Osteoblast (primary cell): ENCODE results near the gene STAB1. TPM values are rescaled to one million over a fixed set of nuclear protein-coding genes. Genes with fewer than 3 reads are reported as not detected.

Source experiments
- DNase-seq: peaks from one replicate; pipeline ENCODE4 v3.0.0; 2011; ENCODE audit warnings: low spot score, mixed read lengths; ENCODE audit not compliant: insufficient read length; ENCODE audit errors: missing footprints
- H2AFZ ChIP-seq: 2 replicates; pipeline ENCODE4 v1.6.0; 2011; ENCODE audit warnings: mild to moderate bottlenecking, low read length
- H3K27ac ChIP-seq: 2 replicates; pipeline ENCODE4 v1.5.1; 2011; ENCODE audit warnings: mild to moderate bottlenecking, low read depth, low read length, moderate library complexity
- H3K27me3 ChIP-seq: 2 replicates; pipeline ENCODE4 v1.6.0; 2012; ENCODE audit warnings: mild to moderate bottlenecking, control low read depth, inconsistent platforms, low read length, moderate library complexity; ENCODE audit not compliant: insufficient read depth
- H3K36me3 ChIP-seq: 2 replicates; pipeline ENCODE4 v1.5.1; 2011; ENCODE audit warnings: mild to moderate bottlenecking, low read length, control low read depth, moderate library complexity; ENCODE audit not compliant: insufficient read depth
- H3K4me1 ChIP-seq: 2 replicates; pipeline ENCODE4 v1.5.1; 2011; ENCODE audit warnings: mild to moderate bottlenecking, low read length, control low read depth, moderate library complexity; ENCODE audit not compliant: insufficient read depth
- H3K4me2 ChIP-seq: 2 replicates; pipeline ENCODE4 v1.6.0; 2011; ENCODE audit warnings: mild to moderate bottlenecking, low read length; ENCODE audit not compliant: insufficient read depth
- H3K4me3 ChIP-seq: fragments of 200-600 bp; sonication (generic); 3 replicates; pipeline ENCODE4 v1.5.1; 2012; ENCODE audit warnings: mild to moderate bottlenecking, low read length, inconsistent platforms; ENCODE audit not compliant: insufficient read depth
- H3K79me2 ChIP-seq: 2 replicates; pipeline ENCODE4 v1.6.0; 2012; ENCODE audit warnings: mild to moderate bottlenecking, low read length, control low read depth, inconsistent platforms; ENCODE audit not compliant: insufficient read depth
- H3K9me3 ChIP-seq: 2 replicates; pipeline ENCODE4 v1.5.1; 2011; ENCODE audit warnings: low read depth, low read length, control low read depth
- H4K20me1 ChIP-seq: 2 replicates; pipeline ENCODE4 v1.6.0; 2012; ENCODE audit warnings: mild to moderate bottlenecking, low read length, control low read depth; ENCODE audit not compliant: insufficient read depth
- total RNA-seq: library from RNA; depleted of rRNA; stranded (reverse); fragments of >200 nt; gene quantifications from 2 replicates; pipeline ENCODE4 v1.2.3, GENCODE V29; 2012
- TF ChIP-seq, protein P1 (sequence below): IDR thresholded peaks from 2 replicates; pipeline ENCODE4 v1.5.1; 2011; ENCODE audit warnings: mild to moderate bottlenecking, low read depth, low read length, moderate library complexity; ENCODE audit errors: extremely low read depth

Gene STAB1
- total RNA-seq, 1 donor: 1.1 TPM

DNA sequence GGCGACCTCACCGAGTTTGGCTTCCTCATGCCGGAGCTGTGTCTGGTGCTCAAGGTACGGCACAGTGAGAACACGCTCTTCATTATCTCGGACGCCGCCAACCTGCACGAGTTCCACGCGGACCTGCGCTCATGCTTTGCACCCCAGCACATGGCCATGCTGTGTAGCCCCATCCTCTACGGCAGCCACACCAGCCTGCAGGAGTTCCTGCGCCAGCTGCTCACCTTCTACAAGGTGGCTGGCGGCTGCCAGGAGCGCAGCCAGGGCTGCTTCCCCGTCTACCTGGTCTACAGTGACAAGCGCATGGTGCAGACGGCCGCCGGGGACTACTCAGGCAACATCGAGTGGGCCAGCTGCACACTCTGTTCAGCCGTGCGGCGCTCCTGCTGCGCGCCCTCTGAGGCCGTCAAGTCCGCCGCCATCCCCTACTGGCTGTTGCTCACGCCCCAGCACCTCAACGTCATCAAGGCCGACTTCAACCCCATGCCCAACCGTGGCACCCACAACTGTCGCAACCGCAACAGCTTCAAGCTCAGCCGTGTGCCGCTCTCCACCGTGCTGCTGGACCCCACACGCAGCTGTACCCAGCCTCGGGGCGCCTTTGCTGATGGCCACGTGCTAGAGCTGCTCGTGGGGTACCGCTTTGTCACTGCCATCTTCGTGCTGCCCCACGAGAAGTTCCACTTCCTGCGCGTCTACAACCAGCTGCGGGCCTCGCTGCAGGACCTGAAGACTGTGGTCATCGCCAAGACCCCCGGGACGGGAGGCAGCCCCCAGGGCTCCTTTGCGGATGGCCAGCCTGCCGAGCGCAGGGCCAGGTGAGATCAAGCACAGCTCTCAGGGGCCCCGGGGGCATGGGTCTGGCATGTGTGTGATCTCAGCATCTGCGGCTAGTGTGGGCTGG lies 7.1 kb upstream of the STAB1 start:
- peak; percentile 58 for DNase-seq
- no peak overlapping the region for H2AFZ ChIP-seq
- peaks cover 18% of the 10 kb centered on the region for H4K20me1 ChIP-seq
- TF ChIP-seq, protein P1, sequence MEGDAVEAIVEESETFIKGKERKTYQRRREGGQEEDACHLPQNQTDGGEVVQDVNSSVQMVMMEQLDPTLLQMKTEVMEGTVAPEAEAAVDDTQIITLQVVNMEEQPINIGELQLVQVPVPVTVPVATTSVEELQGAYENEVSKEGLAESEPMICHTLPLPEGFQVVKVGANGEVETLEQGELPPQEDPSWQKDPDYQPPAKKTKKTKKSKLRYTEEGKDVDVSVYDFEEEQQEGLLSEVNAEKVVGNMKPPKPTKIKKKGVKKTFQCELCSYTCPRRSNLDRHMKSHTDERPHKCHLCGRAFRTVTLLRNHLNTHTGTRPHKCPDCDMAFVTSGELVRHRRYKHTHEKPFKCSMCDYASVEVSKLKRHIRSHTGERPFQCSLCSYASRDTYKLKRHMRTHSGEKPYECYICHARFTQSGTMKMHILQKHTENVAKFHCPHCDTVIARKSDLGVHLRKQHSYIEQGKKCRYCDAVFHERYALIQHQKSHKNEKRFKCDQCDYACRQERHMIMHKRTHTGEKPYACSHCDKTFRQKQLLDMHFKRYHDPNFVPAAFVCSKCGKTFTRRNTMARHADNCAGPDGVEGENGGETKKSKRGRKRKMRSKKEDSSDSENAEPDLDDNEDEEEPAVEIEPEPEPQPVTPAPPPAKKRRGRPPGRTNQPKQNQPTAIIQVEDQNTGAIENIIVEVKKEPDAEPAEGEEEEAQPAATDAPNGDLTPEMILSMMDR: no peak
- no peak overlapping the region for H3K4me3 ChIP-seq
- H3K4me1 ChIP-seq: no peaks in the 10 kb centered on the region
- no peaks in the 10 kb centered on the region for H3K9me3 ChIP-seq
- H3K27me3 ChIP-seq: no peaks in the 10 kb centered on the region
- H3K4me2 ChIP-seq: no peak overlapping the region
- H3K27ac ChIP-seq: no peak overlapping the region
- H3K79me2 ChIP-seq: no peaks in the 10 kb centered on the region
- H3K36me3 ChIP-seq: peaks cover 62% of the 10 kb centered on the region

- no peak overlapping the region for H3K4me3 ChIP-seq
- peaks cover 14% of the 10 kb centered on the region for H4K20me1 ChIP-seq
- no peaks in the 10 kb centered on the region for H3K9me3 ChIP-seq
- no peaks in the 10 kb centered on the region for H3K79me2 ChIP-seq
- no peak overlapping the region for H2AFZ ChIP-seq
- no peaks in the 10 kb centered on the region for H3K27me3 ChIP-seq
- no peak for DNase-seq
- TF ChIP-seq, protein P1: no peak
- no peak overlapping the region for H3K4me2 ChIP-seq
- peaks cover 62% of the 10 kb centered on the region for H3K36me3 ChIP-seq
- no peak overlapping the region for H3K27ac ChIP-seq
- no peaks in the 10 kb centered on the region for H3K4me1 ChIP-seq
Observed at GRCh38 chr3:52488746-52489145, 6.4 kb upstream of the STAB1 start.

DNA sequence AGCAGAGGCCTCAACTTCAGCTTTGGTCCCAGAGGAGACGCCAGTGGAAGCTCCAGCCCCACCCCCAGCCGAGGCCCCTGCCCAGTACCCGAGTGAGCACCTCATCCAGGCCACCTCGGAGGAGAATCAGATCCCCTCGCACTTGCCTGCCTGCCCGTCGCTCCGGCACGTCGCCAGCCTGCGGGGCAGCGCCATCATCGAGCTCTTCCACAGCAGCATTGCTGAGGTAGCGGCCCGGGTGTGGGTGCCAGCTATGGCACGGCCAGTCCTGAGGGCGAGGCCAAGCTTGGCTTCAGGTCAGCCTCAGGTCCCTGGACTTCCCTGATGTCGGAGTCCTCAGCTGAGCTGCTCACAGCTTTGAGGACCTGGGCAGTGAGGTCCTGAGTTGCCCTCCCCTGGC lies 5.7 kb upstream of the STAB1 start:
- Histone ChIP-seq H3K27ac (no peak overlapping the region), H3K4me2 (no peak overlapping the region), H3K9me3 (no peaks in the 10 kb centered on the region), H3K27me3 (no peaks in the 10 kb centered on the region), H4K20me1 (peaks cover 14% of the 10 kb centered on the region), H3K36me3 (peaks cover 59% of the 10 kb centered on the region), H3K79me2 (no peaks in the 10 kb centered on the region), H2AFZ (no peak overlapping the region), H3K4me3 (no peak overlapping the region), H3K4me1 (no peaks in the 10 kb centered on the region)
- DNase-seq: no peak
- TF ChIP-seq, protein P1: no peak
